Measurements from ENCODE around the gene EMILIN1. TPM values are rescaled to one million over a fixed set of nuclear protein-coding genes. Genes with fewer than 3 reads are reported as not detected.

The EMILIN1 gene
- total and polyA plus RNA-seq, 2 of the 4 experiments (the other 2 are of a cell fraction) = 26.5 to 95.6 TPM

DNA sequence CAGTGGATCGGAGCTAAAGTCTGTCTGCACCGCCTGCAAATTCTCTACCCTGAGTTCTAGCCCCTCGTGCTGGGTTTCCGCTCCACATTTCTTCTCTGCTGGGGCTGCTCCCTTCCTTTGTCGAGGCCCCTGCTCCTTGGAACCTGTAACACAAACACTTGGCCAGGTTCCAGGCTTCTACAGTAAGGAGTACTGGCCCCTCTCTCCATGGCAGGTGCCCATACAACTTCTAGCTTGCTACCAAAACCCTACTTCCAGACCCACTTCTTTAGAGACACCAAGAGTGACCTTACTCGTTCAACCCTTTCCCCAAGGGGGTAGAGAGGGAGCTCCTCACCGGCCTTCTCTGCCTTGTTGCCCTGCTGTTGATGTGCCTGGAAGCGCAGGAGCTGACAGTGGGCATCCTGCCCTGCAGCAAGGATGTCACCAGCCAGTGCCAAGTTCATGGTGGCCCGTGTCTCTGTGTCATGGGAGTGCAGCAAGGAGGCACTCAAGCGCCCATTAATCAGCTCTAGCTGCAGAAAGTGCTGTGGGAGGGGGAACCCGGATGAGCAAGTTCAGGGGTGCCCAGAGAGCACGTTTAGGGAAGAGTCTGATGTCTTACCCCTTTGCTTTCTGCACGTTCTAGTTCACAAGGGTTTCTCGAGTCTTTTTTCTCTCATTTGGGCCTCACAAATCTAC is 54.9 kb downstream of the EMILIN1 start:
- Histone ChIP-seq H3K36me3 (ENCODE audit: control insufficient read depth, insufficient read depth, low read length) (peaks cover 34% of the 10 kb centered on the region), H2AFZ (replicated peaks; ENCODE audit: low read length, poor library complexity) (peak overlapping the region; percentile 21), H3K9me3 (ENCODE audit: control insufficient read depth, insufficient read depth, low read length) (no peaks in the 10 kb centered on the region), H3K9me1 (ENCODE audit: insufficient read depth, low read length) (peaks cover 14% of the 10 kb centered on the region), H2AK9ac (replicated peaks; ENCODE audit: low read depth, low read length, poor library complexity) (no peak overlapping the region), H2BK15ac (ENCODE audit: low read depth, low read length) (no peak overlapping the region), H3K27ac (ENCODE audit: insufficient read depth, low read length) (no peak overlapping the region), H3K23ac (ENCODE audit: low read depth, low read length) (peak overlapping the region; percentile 52; the same call in 1 of the 2 replicates), H3K4me1 (ENCODE audit: control insufficient read depth, insufficient read depth, low read length) (peaks cover 9% of the 10 kb centered on the region), H4K20me1 (ENCODE audit: insufficient read depth, low read length) (peaks cover 15% of the 10 kb centered on the region), H3K18ac (ENCODE audit: low read depth, low read length) (no peak overlapping the region), H2BK20ac (ENCODE audit: low read depth, low read length) (no peak overlapping the region), H3K9ac (ENCODE audit: low read depth, low read length) (peak overlapping the region; percentile 63), H3K14ac (replicated peaks; ENCODE audit: low read depth, low read length) (peak overlapping the region; percentile 4; the same call in 1 of the 2 replicates), H4K5ac (ENCODE audit: low read depth, low read length) (no peak overlapping the region), H3K27me3 (ENCODE audit: control insufficient read depth, insufficient read depth, low read length) (peaks cover 3% of the 10 kb centered on the region; the same call in 1 of the 2 replicates), H2BK120ac (ENCODE audit: low read depth, low read length) (no peak overlapping the region), H3K56ac (ENCODE audit: extremely low read depth, insufficient read depth, low read length) (peak overlapping the region; percentile 57; the same call in 1 of the 2 replicates), H3K4ac (ENCODE audit: low read depth, low read length) (no peak overlapping the region), H4K91ac (ENCODE audit: insufficient read depth, low read depth, low read length) (no peak overlapping the region), H2AK5ac (ENCODE audit: low read depth, low read length) (no peak overlapping the region), H3K4me2 (ENCODE audit: low read depth, low read length) (peak overlapping the region; percentile 75), H3K4me3 (ENCODE audit: insufficient read depth, low read depth, low read length) (peak overlapping the region; percentile 79), H2BK5ac (ENCODE audit: low read depth, low read length, poor library complexity, severe bottlenecking) (no peak overlapping the region), H4K8ac (ENCODE audit: low read depth in 2 of 2, low read length in 2 of 2) (no peak overlapping the region), H3K79me1 (ENCODE audit: low read depth in 1 of 2, low read length in 2 of 2) (peaks cover 14 to 27% of the 10 kb centered on the region in 2 experiments)
- TF ChIP-seq NFE2L2 (IDR thresholded peaks at IDR 0.05; ENCODE audit: low read depth, low read length) (no peak), FOS (IDR thresholded peaks at IDR 0.05; ENCODE audit: low read depth, low read length) (no peak), SMC3 (IDR thresholded peaks at IDR 0.05; ENCODE audit: low read depth, low read length) (no peak), RFX5 (IDR thresholded peaks at IDR 0.05; ENCODE audit: low read depth, low read length) (no peak), MAZ (IDR thresholded peaks at IDR 0.05; ENCODE audit: borderline replicate concordance, low read depth, low read length) (no peak), MAFK (IDR thresholded peaks at IDR 0.05; ENCODE audit: low read depth, low read length) (no peak), BHLHE40 (IDR thresholded peaks at IDR 0.05; ENCODE audit: low read depth, low read length) (no peak), ELK1 (IDR thresholded peaks at IDR 0.05; ENCODE audit: borderline replicate concordance, low read depth, low read length) (no peak), POLR2A (IDR thresholded peaks at IDR 0.05; ENCODE audit: low read depth, low read length) (no peak)
- TF ChIP-seq, protein P1, sequence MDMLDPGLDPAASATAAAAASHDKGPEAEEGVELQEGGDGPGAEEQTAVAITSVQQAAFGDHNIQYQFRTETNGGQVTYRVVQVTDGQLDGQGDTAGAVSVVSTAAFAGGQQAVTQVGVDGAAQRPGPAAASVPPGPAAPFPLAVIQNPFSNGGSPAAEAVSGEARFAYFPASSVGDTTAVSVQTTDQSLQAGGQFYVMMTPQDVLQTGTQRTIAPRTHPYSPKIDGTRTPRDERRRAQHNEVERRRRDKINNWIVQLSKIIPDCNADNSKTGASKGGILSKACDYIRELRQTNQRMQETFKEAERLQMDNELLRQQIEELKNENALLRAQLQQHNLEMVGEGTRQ (IDR thresholded peaks at IDR 0.05; ENCODE audit: low read depth, low read length) = no peak
- dilution Hi-C loops (cut with HindIII; ENCODE audit: low sequenced_read_pairs, unreplicated experiment) (no loop called here), in situ Hi-C loops (cut with MboI; ENCODE audit: low sequenced_read_pairs) (no loop called here), intact Hi-C loops (cut with micrococcal nuclease) (no loop called here)
- CTCF ChIA-PET = interaction anchor here (1.0 to 1.4 kb wide), 8 partner anchors 7 to 52 kb away, joined by 3 to 9 read pairs (median 4); no protein-coding TSS in a partner anchor
- BruUV-seq (replicated peaks) = no TSS peak
- WGBS, 2 experiments (ENCODE audit: extremely low coverage in 2 of 2, insufficient read length in 1 of 2) = 60% methylated on average over 7 of the region's 14 CpGs; no CpG with 5 or more reads in 1 of the 2 experiments
- ATAC-seq (ENCODE audit: low read depth) = no peak
- DNase-seq = no peak
- POLR2A ChIA-PET (ENCODE audit: unreplicated experiment) = no interaction called here

All from IMR-90 (cell line).